ENCODE measurements around the gene TRIM41.
"Not testable (repeated sequence)": the region's sequence is repeated elsewhere in the genome, so short reads cannot be mapped to it uniquely, and the experiment has no call there.

TRIM41 gene

GRCh38 chr5:181212080-181212479 lies 11.0 kb upstream of the TRIM41 start:
- DNase-seq, result no peak

- no peak for DNase-seq
Observed at GRCh38 chr5:181212934-181213333, 10.1 kb upstream of the TRIM41 start.

GRCh38 chr5:181214249-181214648 lies 8.8 kb upstream of the TRIM41 start:
- not testable (repeated sequence) for DNase-seq

DNA sequence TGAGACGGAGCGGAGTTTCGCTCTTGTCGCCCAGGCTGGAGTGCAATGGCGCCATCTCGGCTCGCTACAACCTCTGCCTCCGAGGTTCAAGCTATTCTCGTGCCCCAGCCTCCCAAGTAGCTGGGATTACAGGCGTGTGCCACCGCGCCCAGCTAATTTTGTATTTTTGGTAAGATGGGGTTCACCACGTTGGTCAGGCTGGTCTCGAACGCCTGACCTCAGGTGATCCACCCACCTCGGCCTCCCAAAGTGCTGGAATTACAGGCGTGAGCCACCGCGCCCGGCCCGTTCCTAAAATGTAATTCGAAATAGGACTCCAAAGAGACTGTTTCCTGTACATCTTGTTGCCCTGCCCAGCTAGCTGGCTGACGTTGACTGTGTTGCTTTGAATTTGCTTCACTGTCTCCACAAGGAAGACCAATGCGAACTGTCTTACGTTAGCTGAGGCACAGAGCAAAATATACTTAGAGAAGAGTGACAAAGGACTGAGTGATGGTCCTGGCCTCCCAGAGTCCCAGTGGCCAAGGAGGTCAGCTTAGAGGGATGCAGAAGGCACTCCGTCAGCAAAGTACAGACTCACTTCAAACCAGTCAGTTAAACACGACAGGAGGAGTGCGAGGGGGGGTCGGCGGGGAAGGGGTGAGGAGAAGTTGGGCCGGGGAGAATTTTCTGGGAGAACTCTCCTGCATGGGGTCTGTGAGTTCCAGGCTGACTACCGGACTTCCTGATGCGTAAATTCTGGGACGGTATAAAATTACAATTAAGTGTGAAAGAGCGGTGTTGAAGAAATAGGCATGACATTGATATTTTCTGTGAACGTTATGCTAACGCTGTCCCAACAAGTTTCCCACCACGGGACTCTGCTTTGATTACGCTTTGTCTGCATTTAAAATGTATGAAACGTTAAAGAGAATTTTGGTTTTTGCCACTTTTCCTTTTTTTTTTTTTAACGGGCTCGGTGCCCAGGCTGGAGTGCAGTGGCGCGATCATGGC lies 6.8 kb upstream of the TRIM41 start:
- DNase-seq, result no peak

GRCh38 chr5:181217111-181217802 lies 5.8 kb upstream of the TRIM41 start:
- DNase-seq, result no peak

DNA sequence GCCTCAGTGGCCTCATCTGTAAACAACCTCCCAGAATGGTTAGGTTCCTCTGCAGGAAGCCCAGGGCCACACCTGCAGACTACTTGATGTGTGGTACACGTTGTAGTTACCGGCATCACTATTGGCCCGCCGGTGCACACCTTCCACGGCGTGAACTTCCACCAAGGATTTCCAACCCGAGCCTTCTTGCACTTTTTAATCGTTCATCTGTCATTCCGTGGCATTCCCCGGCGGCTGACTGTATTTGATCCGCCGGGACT lies 5.3 kb upstream of the TRIM41 start:
- no peak for DNase-seq

GRCh38 chr5:181218795-181219124 lies 4.3 kb upstream of the TRIM41 start:
- DNase-seq, result no peak

GRCh38 chr5:181219262-181220177 lies 3.6 kb upstream of the TRIM41 start:
- DNase-seq, result no peak

DNA sequence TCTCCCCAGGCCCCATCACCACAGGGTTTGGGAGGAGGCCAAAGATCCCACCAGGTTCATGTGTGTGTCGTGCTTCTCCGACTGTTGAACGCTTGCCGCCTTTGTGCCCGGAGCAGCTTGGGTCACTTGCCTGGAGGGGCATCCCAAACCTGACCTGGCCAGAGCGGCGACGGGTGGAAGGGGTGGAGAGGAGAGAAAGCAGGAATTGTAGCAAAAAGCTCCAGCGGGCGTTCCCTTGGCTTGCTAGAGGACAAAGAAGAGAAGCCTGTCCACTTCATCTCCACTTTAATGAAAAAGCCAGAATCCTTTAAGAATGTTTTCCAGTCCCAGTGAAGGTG lies 2.9 kb upstream of the TRIM41 start:
- DNase-seq, result no peak

GRCh38 chr5:181221105-181221791 lies 1.8 kb upstream of the TRIM41 start:
- DNase-seq, result no peak

GRCh38 chr5:181221792-181222629 lies 1.1 kb upstream of the TRIM41 start:
- no peak for DNase-seq

DNA sequence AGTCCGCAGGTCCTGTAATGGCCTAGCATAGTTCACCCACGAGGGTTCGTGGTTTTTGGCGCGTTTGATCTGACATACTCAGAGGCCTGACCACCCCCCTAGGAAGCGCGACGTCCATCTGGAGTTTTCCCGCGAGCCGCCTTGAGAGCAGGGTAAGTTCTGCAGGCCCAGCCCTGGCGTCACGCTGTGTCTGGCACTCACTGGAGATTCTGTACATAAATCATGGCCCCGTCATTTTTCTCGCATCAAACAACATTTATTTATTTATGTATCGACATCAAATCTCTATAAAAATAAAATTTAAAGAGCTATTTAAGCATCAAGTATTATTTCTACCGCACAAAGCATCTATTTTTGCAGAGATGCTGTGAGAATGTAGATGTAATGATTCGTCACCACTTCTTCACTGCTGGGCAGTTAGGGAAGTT lies 437 bp upstream of the TRIM41 start:
- DNase-seq, result no peak

DNA sequence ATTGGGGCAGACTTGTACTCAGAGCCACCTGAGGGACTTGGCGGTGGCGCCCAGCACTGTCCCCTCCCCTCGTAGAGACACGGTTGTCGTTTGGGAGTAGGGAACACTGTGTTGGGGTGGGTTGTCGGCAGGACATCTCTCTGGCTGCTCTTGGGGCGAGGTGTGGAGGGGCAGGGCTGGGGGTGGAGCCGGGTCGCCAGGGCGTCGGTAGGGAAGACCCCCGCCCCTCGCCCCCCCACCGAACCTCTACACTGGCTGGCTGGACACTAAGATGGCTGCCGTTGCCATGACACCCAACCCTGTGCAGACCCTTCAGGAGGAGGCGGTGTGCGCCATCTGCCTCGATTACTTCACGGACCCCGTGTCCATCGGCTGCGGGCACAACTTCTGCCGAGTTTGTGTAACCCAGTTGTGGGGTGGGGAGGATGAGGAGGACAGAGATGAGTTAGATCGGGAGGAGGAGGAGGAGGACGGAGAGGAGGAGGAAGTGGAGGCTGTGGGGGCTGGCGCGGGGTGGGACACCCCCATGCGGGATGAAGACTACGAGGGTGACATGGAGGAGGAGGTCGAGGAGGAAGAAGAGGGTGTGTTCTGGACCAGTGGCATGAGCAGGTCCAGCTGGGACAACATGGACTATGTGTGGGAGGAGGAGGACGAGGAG lies 778 bp downstream of the TRIM41 start:
- DNase-seq, result no peak

DNA sequence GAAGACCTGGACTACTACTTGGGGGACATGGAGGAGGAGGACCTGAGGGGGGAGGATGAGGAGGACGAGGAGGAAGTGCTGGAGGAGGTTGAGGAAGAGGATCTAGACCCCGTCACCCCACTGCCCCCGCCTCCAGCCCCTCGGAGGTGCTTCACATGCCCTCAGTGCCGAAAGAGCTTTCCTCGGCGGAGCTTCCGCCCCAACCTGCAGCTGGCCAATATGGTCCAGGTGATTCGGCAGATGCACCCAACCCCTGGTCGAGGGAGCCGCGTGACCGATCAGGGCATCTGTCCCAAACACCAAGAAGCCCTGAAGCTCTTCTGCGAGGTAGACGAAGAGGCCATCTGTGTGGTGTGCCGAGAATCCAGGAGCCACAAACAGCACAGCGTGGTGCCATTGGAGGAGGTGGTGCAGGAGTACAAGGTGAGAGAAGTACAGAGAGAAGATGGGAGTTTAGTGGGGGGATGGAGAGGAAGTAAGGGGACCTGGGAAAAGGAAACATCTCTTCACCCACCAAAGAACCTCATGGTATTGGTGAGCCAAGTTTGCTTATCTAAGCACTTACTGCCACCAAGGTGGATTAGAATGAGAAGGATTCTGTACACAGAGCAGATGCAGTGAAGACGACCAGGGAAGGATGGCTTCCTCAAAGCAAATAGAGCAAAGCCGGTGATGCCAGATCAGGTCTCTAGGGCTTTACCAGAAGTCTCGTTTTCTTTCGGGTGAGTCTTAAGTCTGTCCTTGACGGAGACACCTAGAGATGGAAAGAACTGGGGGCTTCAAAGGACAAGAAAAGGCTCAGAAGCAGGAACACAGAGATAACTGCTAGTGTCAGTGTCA lies 1.5 kb downstream of the TRIM41 start:
- no peak for DNase-seq

GRCh38 chr5:181229996-181230395 lies 6.9 kb downstream of the TRIM41 start:
- no peak for DNase-seq

DNA sequence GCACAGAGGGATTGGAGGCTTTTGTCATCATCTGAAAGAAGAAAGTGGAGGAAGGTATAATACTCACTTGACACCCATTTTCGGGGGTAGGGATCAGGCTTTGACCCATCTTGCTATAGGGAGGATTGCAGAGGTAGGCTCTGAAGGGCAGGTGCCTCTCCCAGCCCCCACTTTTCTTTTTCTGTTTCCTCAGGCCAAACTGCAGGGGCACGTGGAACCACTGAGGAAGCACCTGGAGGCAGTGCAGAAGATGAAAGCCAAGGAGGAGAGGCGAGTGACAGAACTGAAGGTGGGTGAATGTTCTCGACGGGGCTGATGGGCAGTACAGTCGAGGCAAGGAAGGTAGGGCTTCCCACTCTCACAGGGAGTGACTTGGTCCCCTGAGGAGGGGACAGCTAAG lies 7.5 kb downstream of the TRIM41 start:
- DNase-seq, result no peak

DNA sequence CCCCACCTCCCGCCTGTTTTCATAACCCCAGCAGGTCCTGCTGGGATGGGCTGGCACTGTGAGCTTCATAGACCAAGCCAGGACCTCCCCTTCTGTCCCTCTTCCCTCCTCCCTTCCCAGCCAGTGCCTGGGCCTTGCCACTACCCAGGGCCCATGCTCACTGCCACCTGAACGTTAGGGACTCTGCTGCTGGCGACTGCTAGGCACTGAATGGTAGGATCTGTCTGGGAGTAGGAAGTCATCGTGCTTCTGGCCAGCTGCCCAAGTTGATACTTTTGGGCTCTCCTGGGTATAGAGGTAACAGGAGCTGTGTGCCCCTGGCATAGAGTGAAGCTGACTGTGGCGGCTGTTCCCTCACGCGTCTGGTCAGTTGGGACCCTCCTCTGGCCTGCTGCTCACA lies 8.4 kb downstream of the TRIM41 start:
- DNase-seq, result no peak

DNA sequence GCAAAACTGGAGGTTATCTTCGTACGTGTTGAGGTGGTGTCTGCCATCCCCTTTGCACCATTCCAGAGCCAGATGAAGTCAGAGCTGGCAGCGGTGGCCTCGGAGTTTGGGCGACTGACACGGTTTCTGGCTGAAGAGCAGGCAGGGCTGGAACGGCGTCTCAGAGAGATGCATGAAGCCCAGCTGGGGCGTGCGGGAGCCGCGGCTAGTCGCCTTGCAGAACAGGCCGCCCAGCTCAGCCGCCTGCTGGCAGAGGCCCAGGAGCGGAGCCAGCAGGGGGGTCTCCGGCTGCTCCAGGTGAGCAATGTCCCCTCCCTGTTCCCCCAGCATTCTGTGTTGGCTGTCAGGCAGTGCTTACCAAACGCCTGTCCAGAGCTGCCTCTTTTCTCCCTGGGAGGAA lies 9.5 kb downstream of the TRIM41 start:
- DNase-seq, result no peak

- DNase-seq, result no peak
Observed at GRCh38 chr5:181233088-181233800, 10.2 kb downstream of the TRIM41 start.
